GM21528 (cell line): Measurements from ENCODE around the gene PARP11.
"Not testable (repeated sequence)": the region's sequence is repeated elsewhere in the genome, so short reads cannot be mapped to it uniquely, and the experiment has no call there.

Source experiments
- ATAC-seq: cut with Tn5 transposase; IDR thresholded peaks from one replicate; pipeline ENCODE4 v1.9.1; 2021; ENCODE audit warnings: mild to moderate bottlenecking, moderate library complexity; ENCODE audit not compliant: unreplicated experiment, low FRiP score

PARP11 gene

GRCh38 chr12:3884671-3885070 is 11.5 kb upstream of the PARP11 start:
- no peak for ATAC-seq

- ATAC-seq: no peak
Measured at GRCh38 chr12:3882896-3883564, 9.8 kb upstream of the PARP11 start.

GRCh38 chr12:3882406-3882805 is 9.2 kb upstream of the PARP11 start:
- no peak for ATAC-seq

GRCh38 chr12:3881281-3881950 is 8.2 kb upstream of the PARP11 start:
- no peak for ATAC-seq

GRCh38 chr12:3879846-3880245 is 6.6 kb upstream of the PARP11 start:
- no peak for ATAC-seq

- ATAC-seq: no peak
Measured at GRCh38 chr12:3871356-3871755, 1.8 kb downstream of the PARP11 start.

- ATAC-seq: no peak
Measured at GRCh38 chr12:3869865-3870264, 3.3 kb downstream of the PARP11 start.

GRCh38 chr12:3869433-3869832 is 3.8 kb downstream of the PARP11 start:
- no peak for ATAC-seq

GRCh38 chr12:3863756-3864155 is 9.4 kb downstream of the PARP11 start:
- ATAC-seq: no peak

GRCh38 chr12:3842517-3842916 is 30.7 kb downstream of the PARP11 start:
- ATAC-seq: no peak

GRCh38 chr12:3841783-3842182 is 31.4 kb downstream of the PARP11 start:
- ATAC-seq: no peak

GRCh38 chr12:3840833-3841232 is 32.4 kb downstream of the PARP11 start:
- not testable (repeated sequence) for ATAC-seq

GRCh38 chr12:3839745-3840144 is 33.5 kb downstream of the PARP11 start:
- ATAC-seq: not testable (repeated sequence)

- not testable (repeated sequence) for ATAC-seq
Measured at GRCh38 chr12:3838701-3839548, 34.3 kb downstream of the PARP11 start.

- ATAC-seq: no peak
Measured at GRCh38 chr12:3838076-3838475, 35.1 kb downstream of the PARP11 start.

GRCh38 chr12:3837049-3837448 is 36.1 kb downstream of the PARP11 start:
- no peak for ATAC-seq

GRCh38 chr12:3836641-3837040 is 36.6 kb downstream of the PARP11 start:
- ATAC-seq: no peak

- no peak for ATAC-seq
Measured at GRCh38 chr12:3835914-3836313, 37.3 kb downstream of the PARP11 start.

GRCh38 chr12:3834774-3835173 is 38.4 kb downstream of the PARP11 start:
- no peak for ATAC-seq

GRCh38 chr12:3833670-3834310 is 39.4 kb downstream of the PARP11 start:
- ATAC-seq: no peak

- no peak for ATAC-seq
Measured at GRCh38 chr12:3832738-3833137, 40.5 kb downstream of the PARP11 start.
